ENCODE results near the gene TNIK. TPM values are rescaled to one million over a fixed set of nuclear protein-coding genes. Genes with fewer than 3 reads are reported as not detected.

The TNIK gene
- total and polyA plus RNA-seq, 10 of the 15 experiments (the other 5 are each of a cell fraction or from before 2014, with no cell fraction given), result 13.9 to 74.3 (median 48.2) TPM

- peak; percentile 76; the same call in 1 of the 2 replicates for TF ChIP-seq ZBTB40 (IDR thresholded peaks at IDR 0.05; ENCODE audit: borderline replicate concordance)
These were observed 109.8 kb downstream of the TNIK start (continued) for GRCh38 chr3:171350364-171350763.

- no TSS peak for BruUV-seq (replicated peaks)
- H4K20me1 ChIP-seq (ENCODE audit: control insufficient read depth, insufficient read depth), result no peaks in the 10 kb centered on the region
- H3K4me2 ChIP-seq (ENCODE audit: control insufficient read depth, insufficient read depth), result peak overlapping the region; percentile 31
- ATAC-seq, result no peak
- H3K9ac ChIP-seq (ENCODE audit: control insufficient read depth, insufficient read depth, low read length), result no peak overlapping the region
- intact Hi-C loops (cut with micrococcal nuclease; ENCODE audit: unreplicated experiment), result loop anchor here (5.0 to 10.0 kb wide), 2 partner anchors 162 to 215 kb away; no protein-coding TSS in a partner anchor
- FAIRE-seq, result no peak
- CTCF ChIA-PET, result interaction anchor here (0.6 to 3.0 kb wide), 10 partner anchors 9 to 107 kb away, joined by 3 to 15 read pairs (median 4); no protein-coding TSS in a partner anchor
- RAD21 ChIA-PET (ENCODE audit: unreplicated experiment), result interaction anchor here (0.9 to 7.2 kb wide), 19 partner anchors 8 to 164 kb away, joined by 3 to 97 read pairs (median 5); no protein-coding TSS in a partner anchor
- DNase-seq (ENCODE audit: low read depth, low spot score), result no peak
- WGBS (ENCODE audit: insufficient coverage, insufficient replicate concordance, low lambda C conversion rate, missing lambda C conversion rate), result 88% methylated on average over 1 of the region's 1 CpG
- no peaks in the 10 kb centered on the region for H3K27me3 ChIP-seq (replicated peaks in 1 of 2; ENCODE audit: control insufficient read depth in 2 of 2, insufficient read depth in 2 of 2, low read length in 1 of 2)
- in situ Hi-C loops (cut with MboI), result no loop called here
- H3K4me1 ChIP-seq (ENCODE audit: control insufficient read depth, insufficient read depth, low read length), result peaks cover 81% of the 10 kb centered on the region
- peak overlapping the region; percentile 94 for H3K27ac ChIP-seq (ENCODE audit: control insufficient read depth, insufficient read depth)
- H3K9me3 ChIP-seq (replicated peaks; ENCODE audit: control insufficient read depth, insufficient read depth, low read length), result no peaks in the 10 kb centered on the region; the same call in 1 of the 3 replicates
- H3K4me3 ChIP-seq, result no peak overlapping the region; the same call in 1 of the 2 replicates
- H3K79me2 ChIP-seq (ENCODE audit: control insufficient read depth, insufficient read depth, low read length), result peaks cover 96% of the 10 kb centered on the region
- H3K36me3 ChIP-seq (ENCODE audit: control insufficient read depth in 2 of 2, insufficient read depth in 2 of 2, low read length in 1 of 2), result peaks cover 0 to 5% of the 10 kb centered on the region in 2 experiments; a peak in 1 of 4 replicates
- no peak overlapping the region for H2AFZ ChIP-seq (ENCODE audit: control insufficient read depth, low read depth, low read length)
- POLR2A ChIA-PET, result interaction anchor here (0.7 to 2.3 kb wide), 7 partner anchors 20 to 112 kb away, joined by 3 to 9 read pairs (median 5); no protein-coding TSS in a partner anchor
- SMC1A ChIA-PET (ENCODE audit: uncharacterized antibody, unreplicated experiment), result interaction anchor here (0.8 to 7.5 kb wide), 31 partner anchors 9 to 217 kb away, joined by 3 to 89 read pairs (median 6); partner anchors contain the start of gene TNIK
- TF ChIP-seq RBBP5 (conservative IDR thresholded peaks at IDR 0.05), result no peak
- TF ChIP-seq PKNOX1 (IDR thresholded peaks at IDR 0.05), result no peak
- no peak for TF ChIP-seq ZNF207 (IDR thresholded peaks at IDR 0.05; ENCODE audit: borderline replicate concordance)
- no peak for TF ChIP-seq NFXL1 (IDR thresholded peaks at IDR 0.05; ENCODE audit: borderline replicate concordance)
- no peak for TF ChIP-seq IRF3 (IDR thresholded peaks at IDR 0.05)
- TF ChIP-seq ZNF217 (IDR thresholded peaks at IDR 0.05), result no peak
- TF ChIP-seq CREM (IDR thresholded peaks at IDR 0.05; ENCODE audit: low read depth), result no peak
- TF ChIP-seq PBX3 (IDR thresholded peaks at IDR 0.05; ENCODE audit: insufficient replicate concordance, low read depth, low read length), result no peak
- no peak for TF ChIP-seq ATF7 (IDR thresholded peaks at IDR 0.05; ENCODE audit: low read depth)
- TF ChIP-seq NR2F1 (conservative IDR thresholded peaks at IDR 0.05), result no peak
- no peak for TF ChIP-seq ATF3 (IDR thresholded peaks at IDR 0.05; ENCODE audit: borderline replicate concordance, extremely low read depth, low read depth, low read length)
- TF ChIP-seq SMARCA5 (IDR thresholded peaks at IDR 0.05), result no peak
These were observed 110.8 kb downstream of the TNIK start for GRCh38 chr3:171349392-171349791.

Data from GM12878 (cell line).